ENCODE data around the gene SIPA1L2.
"Not testable (repeated sequence)": the region's sequence is repeated elsewhere in the genome, so short reads cannot be mapped to it uniquely, and the experiment has no call there.

The SIPA1L2 gene

GRCh38 chr1:232613752-232614381, 16.1 kb downstream of the SIPA1L2 start:
- no peak for DNase-seq (ENCODE audit: low read depth)

GRCh38 chr1:232612836-232613235, 17.1 kb downstream of the SIPA1L2 start:
- DNase-seq (ENCODE audit: low read depth) = not testable (repeated sequence)

GRCh38 chr1:232611834-232612233, 18.1 kb downstream of the SIPA1L2 start:
- DNase-seq (ENCODE audit: low read depth) = no peak

GRCh38 chr1:232610902-232611745, 18.8 kb downstream of the SIPA1L2 start:
- DNase-seq (ENCODE audit: low read depth) = not testable (repeated sequence)

- DNase-seq (ENCODE audit: low read depth) = no peak
Observed at GRCh38 chr1:232610192-232610901, 19.6 kb downstream of the SIPA1L2 start.

- no peak for DNase-seq (ENCODE audit: low read depth)
Observed at GRCh38 chr1:232608427-232608826, 21.5 kb downstream of the SIPA1L2 start.

GRCh38 chr1:232602622-232603021, 27.3 kb downstream of the SIPA1L2 start:
- no peak for DNase-seq (ENCODE audit: low read depth)

- DNase-seq (ENCODE audit: low read depth) = no peak
Observed at GRCh38 chr1:232600424-232601258, 29.3 kb downstream of the SIPA1L2 start.

- no peak for DNase-seq (ENCODE audit: low read depth)
Observed at GRCh38 chr1:232599178-232600041, 30.5 kb downstream of the SIPA1L2 start.

- no peak for DNase-seq (ENCODE audit: low read depth)
Observed at GRCh38 chr1:232598837-232599177, 31.1 kb downstream of the SIPA1L2 start.

- no peak for DNase-seq (ENCODE audit: low read depth)
Observed at GRCh38 chr1:232598133-232598532, 31.8 kb downstream of the SIPA1L2 start.

- no peak for DNase-seq (ENCODE audit: low read depth)
Observed at GRCh38 chr1:232597721-232598120, 32.2 kb downstream of the SIPA1L2 start.

GRCh38 chr1:232596666-232597303, 33.1 kb downstream of the SIPA1L2 start:
- no peak for DNase-seq (ENCODE audit: low read depth)

- no peak for DNase-seq (ENCODE audit: low read depth)
Observed at GRCh38 chr1:232594768-232595698, 34.9 kb downstream of the SIPA1L2 start.

- DNase-seq (ENCODE audit: low read depth) = no peak
Observed at GRCh38 chr1:232593717-232594502, 36.0 kb downstream of the SIPA1L2 start.

- no peak for DNase-seq (ENCODE audit: low read depth)
Observed at GRCh38 chr1:232591344-232591743, 38.6 kb downstream of the SIPA1L2 start.

GRCh38 chr1:232590744-232591082, 39.2 kb downstream of the SIPA1L2 start:
- no peak for DNase-seq (ENCODE audit: low read depth)

- DNase-seq (ENCODE audit: low read depth) = no peak
Observed at GRCh38 chr1:232589812-232590743, 39.9 kb downstream of the SIPA1L2 start.
